ENCODE data around the gene TBCK.
"Not testable (repeated sequence)": the region's sequence is repeated elsewhere in the genome, so short reads cannot be mapped to it uniquely, and the experiment has no call there.

Gene TBCK

DNA sequence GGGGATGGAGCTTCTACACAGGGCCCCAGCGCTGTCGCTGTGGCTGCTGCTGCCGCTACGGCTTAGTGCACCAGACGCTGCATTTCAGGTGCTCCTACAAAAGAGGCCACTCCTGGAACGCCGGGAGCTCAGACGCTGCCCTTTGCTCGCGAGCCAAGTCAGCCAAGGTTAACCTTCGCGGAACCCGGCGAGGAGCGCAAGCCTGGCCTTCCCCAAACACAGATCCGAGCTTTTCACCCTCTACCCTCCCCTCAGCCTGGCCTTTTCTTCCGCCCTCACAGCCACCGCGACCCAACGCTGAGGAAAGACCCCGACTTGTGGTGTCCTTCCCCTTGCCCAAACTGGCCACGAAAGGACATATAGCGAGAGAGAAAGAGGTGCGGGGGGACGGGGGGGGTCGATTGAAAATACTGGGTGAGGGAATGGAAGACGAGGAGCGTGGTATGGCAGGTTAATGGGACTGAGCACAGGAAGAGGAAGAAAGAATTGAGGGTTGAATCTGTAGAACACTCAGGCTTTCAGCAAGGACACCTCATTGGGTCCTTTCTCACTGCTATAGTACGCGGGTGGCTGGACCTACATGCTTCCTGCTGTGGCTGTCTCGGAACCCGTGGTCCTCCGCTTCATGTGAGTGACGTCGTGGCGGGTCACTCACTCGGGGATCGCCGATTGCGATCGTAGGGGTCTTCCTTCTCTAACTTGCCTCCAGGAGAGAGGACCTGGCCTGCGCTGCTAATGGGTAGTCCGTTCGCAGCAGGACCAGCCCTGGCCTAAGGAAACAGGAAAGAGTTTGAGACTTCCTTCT lies at the start of gene TBCK, which contains the start of gene AIMP1:
TSS of gene TBCK (minus strand) at position 242 of the 805 bp plus-strand sequence. CDS start 7,249 bp downstream, outside the sequence.
TSS of gene AIMP1 (plus strand) at position 583 of the 805 bp plus-strand sequence. CDS start 8,460 bp downstream, outside the sequence.
- peak; percentile 90 to 94 for DNase-seq

- no peak for DNase-seq
Observed at GRCh38 chr4:106365613-106366012, 49.6 kb upstream of the TBCK start.

GRCh38 chr4:106364282-106364681 lies 48.3 kb upstream of the TBCK start:
- no peak for DNase-seq

- no peak for DNase-seq
Observed at GRCh38 chr4:106362086-106362825, 46.2 kb upstream of the TBCK start.

- DNase-seq: no peak
Observed at GRCh38 chr4:106358899-106359298, 42.9 kb upstream of the TBCK start.

- DNase-seq: no peak
Observed at GRCh38 chr4:106355193-106355592, 39.2 kb upstream of the TBCK start.

DNA sequence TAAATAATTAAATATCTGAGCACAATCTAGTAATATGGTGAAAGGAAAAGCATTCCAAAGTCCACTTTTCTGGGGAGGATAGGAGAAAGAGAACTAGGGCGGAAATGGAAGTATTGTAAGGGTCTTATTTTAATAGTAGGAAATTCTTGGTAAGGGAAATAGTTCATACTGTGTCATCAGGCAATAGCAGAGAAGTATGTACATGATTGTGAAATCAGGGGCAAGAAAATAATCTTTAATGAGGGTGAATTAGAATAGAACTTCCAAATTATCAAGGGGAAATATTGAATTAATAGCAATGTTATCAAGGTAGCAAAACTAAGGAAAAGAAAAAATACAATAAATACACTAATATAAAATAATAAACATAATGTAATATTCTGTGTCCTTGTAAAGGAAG lies 37.8 kb upstream of the TBCK start:
- no peak for DNase-seq

- no peak for DNase-seq
Observed at GRCh38 chr4:106351016-106351415, 35.0 kb upstream of the TBCK start.

DNA sequence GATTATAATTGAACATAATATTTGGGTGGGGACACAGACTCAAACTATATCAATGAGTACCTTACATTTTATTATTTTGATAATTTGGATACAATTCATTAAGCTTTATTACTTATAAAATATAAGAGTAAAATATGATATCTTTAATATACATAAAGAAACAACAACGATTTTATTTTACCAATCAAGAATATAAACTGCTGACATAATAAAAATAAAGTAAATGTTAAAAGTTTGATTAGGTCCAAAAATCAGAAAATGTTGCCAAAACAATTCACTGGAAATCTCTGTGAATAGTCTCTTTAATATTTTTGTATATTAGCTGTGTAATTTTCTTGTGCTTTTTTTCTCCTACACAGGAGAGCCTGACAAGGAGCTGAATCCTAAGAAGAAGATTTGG lies 31.2 kb upstream of the TBCK start:
- DNase-seq: no peak

DNA sequence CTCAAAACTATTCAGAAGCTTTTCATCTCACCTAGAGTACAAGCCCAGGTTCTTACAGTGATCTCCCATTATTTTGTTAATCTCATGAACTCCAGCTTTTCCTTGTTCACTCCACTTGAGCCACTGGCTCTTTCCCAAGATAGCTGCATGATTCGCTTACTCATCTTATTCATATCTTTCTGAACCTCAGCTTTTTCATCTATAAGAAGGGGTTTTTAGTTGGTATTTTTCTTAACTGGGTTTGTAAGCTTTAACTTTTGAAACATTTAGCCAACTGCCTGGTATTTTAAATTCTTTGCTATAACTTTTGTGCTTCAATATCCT lies 28.6 kb upstream of the TBCK start:
- no peak for DNase-seq

- no peak for DNase-seq
Observed at GRCh38 chr4:106343865-106344646, 28.0 kb upstream of the TBCK start.

DNA sequence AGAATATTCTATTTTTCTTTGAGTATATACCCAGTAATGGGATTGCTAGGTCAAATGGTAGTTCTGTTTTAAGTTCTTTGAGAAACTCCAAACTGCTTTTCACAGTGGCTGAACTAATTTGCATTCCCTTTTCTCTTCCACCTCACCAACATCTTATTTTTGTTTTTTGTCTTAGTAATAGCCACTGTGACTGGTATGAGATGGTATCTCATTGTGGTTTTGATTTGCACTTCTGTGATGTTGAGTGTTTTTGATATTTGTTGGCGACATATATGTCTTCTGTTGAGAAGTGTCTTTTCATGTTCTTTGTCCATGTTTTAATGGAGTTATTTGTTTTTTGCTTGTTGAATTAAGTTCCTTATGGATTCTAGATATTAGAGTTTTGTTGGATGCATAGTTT lies 24.8 kb upstream of the TBCK start:
- no peak for DNase-seq

GRCh38 chr4:106339431-106339830 lies 23.4 kb upstream of the TBCK start:
- DNase-seq: no peak

DNA sequence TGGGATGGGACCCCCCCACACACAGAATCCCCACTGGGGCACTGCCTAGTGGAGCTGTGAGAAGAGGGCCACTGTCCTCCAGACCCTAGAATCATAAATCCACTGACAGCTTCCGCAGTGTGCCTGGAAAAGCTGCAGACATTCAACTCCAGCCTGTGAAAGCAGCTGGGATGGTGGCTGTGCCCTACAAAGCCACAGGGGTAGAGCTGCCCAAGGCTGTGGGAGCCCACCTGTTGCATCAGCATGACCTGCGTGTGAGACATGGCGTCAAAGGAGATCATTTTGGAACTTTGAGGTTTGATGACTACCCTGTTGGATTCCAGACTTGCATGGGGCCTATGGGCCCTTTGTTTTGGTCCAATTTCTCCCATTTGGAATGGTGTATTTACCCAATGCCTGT lies 22.7 kb upstream of the TBCK start:
- no peak for DNase-seq

GRCh38 chr4:106337916-106338315 lies 21.9 kb upstream of the TBCK start:
- no peak for DNase-seq

- no peak for DNase-seq
Observed at GRCh38 chr4:106336618-106337017, 20.6 kb upstream of the TBCK start.

DNA sequence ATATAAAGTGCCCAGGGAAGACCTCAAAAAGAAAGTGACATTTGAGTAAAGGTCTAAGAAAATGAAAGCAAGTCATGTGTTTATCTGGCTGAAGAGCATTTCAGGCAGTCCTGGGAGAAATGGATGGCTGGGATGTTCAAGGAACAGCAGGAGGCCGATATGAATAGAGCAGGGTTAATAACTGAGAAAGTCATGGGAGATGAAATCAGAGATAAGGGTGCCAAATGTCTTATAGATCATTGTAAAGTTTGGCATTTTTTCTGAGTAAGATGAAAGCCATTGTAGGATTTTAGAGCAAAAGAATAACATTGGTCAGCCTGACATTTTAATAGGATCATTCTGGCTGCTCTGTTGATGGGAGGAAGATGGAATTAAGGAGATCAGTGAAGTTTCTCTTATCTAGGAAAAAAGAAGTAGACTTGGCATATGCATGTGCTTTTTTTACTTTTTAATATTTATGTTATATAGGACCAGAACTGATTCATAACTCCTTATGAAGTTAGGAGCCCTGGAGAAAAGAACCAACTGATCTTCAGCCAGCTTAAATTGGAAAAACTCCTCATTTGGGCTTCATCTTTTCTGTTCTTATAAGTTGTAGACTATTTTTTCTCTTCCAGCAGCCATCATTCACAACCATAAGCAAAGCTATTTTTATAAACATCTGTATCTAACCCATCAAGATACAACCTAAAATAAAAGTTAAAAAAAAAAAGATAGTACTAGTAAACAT lies 18.9 kb upstream of the TBCK start:
- no peak for DNase-seq

DNA sequence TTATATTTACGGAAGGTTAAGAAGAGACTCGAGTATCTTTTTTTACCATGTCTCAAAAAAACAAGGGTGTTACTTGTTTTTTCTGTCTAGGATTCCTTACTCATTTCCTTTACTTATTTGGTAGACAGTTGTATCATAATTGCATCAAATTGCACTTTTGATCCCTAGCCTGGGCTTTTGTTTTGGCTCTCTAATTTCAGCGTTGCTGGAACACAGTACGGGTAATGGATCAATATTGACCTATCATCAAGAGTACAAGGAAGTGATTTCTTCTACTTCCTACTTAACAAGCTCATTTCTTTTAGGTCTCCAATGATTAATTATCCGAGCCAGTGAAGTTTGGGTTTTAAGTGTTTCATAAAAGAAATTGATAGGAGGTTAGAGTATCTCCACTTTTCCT lies 17.2 kb upstream of the TBCK start:
- no peak for DNase-seq

DNA sequence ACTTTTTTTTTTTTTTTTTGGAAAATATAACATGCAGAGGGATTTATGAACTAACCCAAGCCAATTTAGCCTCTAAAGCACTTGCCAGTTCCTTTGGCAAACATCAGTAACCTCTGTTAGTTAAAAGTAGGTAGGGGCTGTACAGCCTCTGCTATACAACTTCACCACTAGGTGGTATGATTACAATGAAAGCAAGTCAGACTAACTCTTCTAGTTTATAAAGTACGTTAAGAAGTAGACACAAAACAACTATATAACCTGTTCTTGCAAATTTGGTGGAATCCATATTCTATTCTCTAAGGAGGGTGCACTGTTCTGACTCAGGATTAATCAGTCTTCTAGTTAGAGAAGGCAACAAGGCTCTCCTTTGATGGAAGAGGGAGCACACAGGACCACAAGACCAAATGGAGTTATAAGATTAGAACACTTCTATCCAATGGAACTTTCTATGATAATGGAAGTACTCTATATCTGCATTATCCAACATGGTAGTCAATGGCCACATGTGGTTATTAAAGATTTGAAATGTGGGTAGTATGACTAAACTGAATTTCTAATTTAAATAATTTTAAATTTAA lies 13.1 kb upstream of the TBCK start:
- DNase-seq: peak in 1 of 2 donors; percentile 39

DNA sequence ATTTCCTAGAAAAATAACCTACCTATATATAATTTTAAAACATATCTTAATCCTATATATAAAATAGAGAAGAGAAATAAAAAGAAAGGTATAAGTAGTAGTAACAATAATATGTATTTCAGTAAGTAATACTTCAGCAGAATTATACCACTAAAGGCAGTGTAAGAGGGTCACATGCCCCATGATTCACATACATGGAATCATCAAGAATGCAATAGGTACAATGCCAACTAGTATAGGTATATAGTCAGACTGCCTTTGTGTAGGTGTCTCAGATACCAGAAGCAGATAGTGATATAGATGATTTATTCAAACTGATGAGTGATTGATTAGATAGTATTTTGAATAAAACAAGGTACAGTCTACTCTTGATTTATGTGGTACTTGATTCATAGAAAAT lies 9.8 kb upstream of the TBCK start:
- DNase-seq: no peak

DNA sequence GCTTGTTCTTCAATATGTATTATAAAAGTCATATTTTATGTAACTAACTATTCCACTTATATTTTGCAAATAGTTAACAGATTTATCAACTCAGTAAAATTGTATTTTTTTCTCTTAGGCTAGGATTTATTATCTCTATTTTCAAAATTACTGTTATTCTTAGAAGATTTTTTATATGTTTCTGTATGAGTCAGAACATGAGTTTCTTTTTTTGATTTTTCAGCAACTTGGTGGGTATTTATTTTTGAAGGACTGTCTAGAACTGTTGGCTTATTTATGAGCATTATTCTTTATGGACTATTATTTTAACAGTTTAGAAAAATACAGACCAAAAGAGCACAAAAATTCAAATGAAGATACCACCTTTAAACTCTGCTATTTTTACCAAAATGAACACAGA lies 7.1 kb upstream of the TBCK start:
- no peak for DNase-seq

- not testable (repeated sequence) for DNase-seq
Observed at GRCh38 chr4:106321814-106322213, 5.8 kb upstream of the TBCK start.
